Mesothelial cell of epicardium (in vitro differentiated cells): ENCODE measurements around the gene HLA-F. TPM values are rescaled to one million over a fixed set of nuclear protein-coding genes. Genes with fewer than 3 reads are reported as not detected.

Source experiments
- DNase-seq, 2 experiments: peaks; one replicate each; pipeline ENCODE4 v3.0.0; 2021; ENCODE audit warnings: low spot score in 2 of 2; ENCODE audit not compliant: unreplicated experiment in 2 of 2
- H3K27ac Mint-ChIP-seq: 2 replicates; pipeline ENCODE4 v1.8.0; 2021; ENCODE audit warnings: mixed read lengths
- H3K27me3 Mint-ChIP-seq: 2 replicates; pipeline ENCODE4 v1.8.0; 2021; ENCODE audit warnings: low read depth, mixed read lengths
- H3K36me3 Mint-ChIP-seq: 2 replicates; pipeline ENCODE4 v1.8.0; 2021; ENCODE audit warnings: mixed read lengths
- H3K4me1 Mint-ChIP-seq: 2 replicates; pipeline ENCODE4 v1.8.0; 2021; ENCODE audit warnings: mixed read lengths
- H3K4me3 Mint-ChIP-seq: 2 replicates; pipeline ENCODE4 v1.8.0; 2021; ENCODE audit warnings: mild to moderate bottlenecking, moderate library complexity, mixed read lengths
- H3K9me3 Mint-ChIP-seq: 2 replicates; pipeline ENCODE4 v1.8.0; 2021; ENCODE audit warnings: mixed read lengths
- CTCF ChIP-seq: fragments of 200-600 bp; sonication (generic); IDR thresholded peaks from one replicate; pipeline ENCODE4 v1.5.0; 2021; ENCODE audit warnings: antibody characterized with exemption; ENCODE audit not compliant: unreplicated experiment
- total RNA-seq: library from RNA; stranded (reverse); gene quantifications from 3 replicates; pipeline ENCODE4 v1.2.1, GENCODE V29; 2021

The HLA-F gene
- total RNA-seq, 1 donor from 2014 or later, result 2.1 TPM

GRCh38 chr6:29726001-29726400 is 2.8 kb downstream of the HLA-F start:
- Mint-ChIP-seq H3K4me1 (no peaks in the 10 kb centered on the region), H3K27ac (no peak overlapping the region), H3K27me3 (peaks cover 95% of the 10 kb centered on the region), H3K9me3 (no peaks in the 10 kb centered on the region), H3K36me3 (no peaks in the 10 kb centered on the region), H3K4me3 (no peak overlapping the region)
- TF ChIP-seq CTCF, result no peak
- no peak for DNase-seq

- no peaks in the 10 kb centered on the region for H3K36me3 Mint-ChIP-seq
- H3K27ac Mint-ChIP-seq, result no peak overlapping the region
- TF ChIP-seq CTCF, result no peak
- H3K9me3 Mint-ChIP-seq, result no peaks in the 10 kb centered on the region
- no peak overlapping the region for H3K4me3 Mint-ChIP-seq
- no peaks in the 10 kb centered on the region for H3K4me1 Mint-ChIP-seq
- H3K27me3 Mint-ChIP-seq, result peaks cover 97% of the 10 kb centered on the region
- no peak for DNase-seq
Observed at GRCh38 chr6:29726571-29727194, 3.4 kb downstream of the HLA-F start.

- TF ChIP-seq CTCF, result no peak
- Mint-ChIP-seq H3K27ac (no peak overlapping the region), H3K36me3 (no peaks in the 10 kb centered on the region), H3K4me1 (no peaks in the 10 kb centered on the region), H3K27me3 (peaks cover 92% of the 10 kb centered on the region), H3K9me3 (no peaks in the 10 kb centered on the region), H3K4me3 (no peak overlapping the region)
- no peak for DNase-seq
Observed at GRCh38 chr6:29727637-29728036, 4.4 kb downstream of the HLA-F start.

GRCh38 chr6:29728173-29728874 is 5.1 kb downstream of the HLA-F start:
- no peaks in the 10 kb centered on the region for H3K9me3 Mint-ChIP-seq
- peaks cover 90% of the 10 kb centered on the region for H3K27me3 Mint-ChIP-seq
- no peaks in the 10 kb centered on the region for H3K36me3 Mint-ChIP-seq
- no peaks in the 10 kb centered on the region for H3K4me1 Mint-ChIP-seq
- H3K27ac Mint-ChIP-seq, result no peak overlapping the region
- H3K4me3 Mint-ChIP-seq, result no peak overlapping the region
- DNase-seq, result no peak
- TF ChIP-seq CTCF, result no peak

GRCh38 chr6:29728875-29729270 is 5.6 kb downstream of the HLA-F start:
- no peaks in the 10 kb centered on the region for H3K9me3 Mint-ChIP-seq
- H3K4me1 Mint-ChIP-seq, result no peaks in the 10 kb centered on the region
- peaks cover 89% of the 10 kb centered on the region for H3K27me3 Mint-ChIP-seq
- no peak overlapping the region for H3K27ac Mint-ChIP-seq
- no peak for DNase-seq
- no peak for TF ChIP-seq CTCF
- no peak overlapping the region for H3K4me3 Mint-ChIP-seq
- H3K36me3 Mint-ChIP-seq, result no peaks in the 10 kb centered on the region
